Stimulated activated CD8-positive, alpha-beta memory T cell treated with anti-CD3 and anti-CD28 coated beads, Interleukin-12 subunit alpha, Interleukin-12 subunit beta, amount 100 ng/mL, for 4 hours (primary cell): ENCODE results near the gene COL6A5.
"Not testable (repeated sequence)": the region's sequence is repeated elsewhere in the genome, so short reads cannot be mapped to it uniquely, and the experiment has no call there.

ENCODE experiments used
- DNase-seq: peaks from one replicate; pipeline ENCODE4 v3.0.0-alpha.2; 2020; ENCODE audit warnings: low read depth

The COL6A5 gene

GRCh38 chr3:130384476-130385025 is 39.1 kb downstream of the COL6A5 start:
- no peak for DNase-seq

- DNase-seq = no peak
Measured at GRCh38 chr3:130386604-130387263, 41.3 kb downstream of the COL6A5 start.

- no peak for DNase-seq
Measured at GRCh38 chr3:130389743-130390478, 44.4 kb downstream of the COL6A5 start.

- no peak for DNase-seq
Measured at GRCh38 chr3:130392266-130392665, 46.8 kb downstream of the COL6A5 start.

GRCh38 chr3:130393594-130393993 is 48.1 kb downstream of the COL6A5 start:
- no peak for DNase-seq

- no peak for DNase-seq
Measured at GRCh38 chr3:130395331-130395730, 49.9 kb downstream of the COL6A5 start.

- no peak for DNase-seq
Measured at GRCh38 chr3:130395916-130396315, 50.4 kb downstream of the COL6A5 start.

- no peak for DNase-seq
Measured at GRCh38 chr3:130404401-130404800, 58.9 kb downstream of the COL6A5 start.

GRCh38 chr3:130405956-130406355 is 60.5 kb downstream of the COL6A5 start:
- no peak for DNase-seq

GRCh38 chr3:130408253-130408652 is 62.8 kb downstream of the COL6A5 start:
- not testable (repeated sequence) for DNase-seq

- no peak for DNase-seq
Measured at GRCh38 chr3:130411320-130411719, 65.8 kb downstream of the COL6A5 start.

GRCh38 chr3:130412991-130413560 is 67.6 kb downstream of the COL6A5 start:
- DNase-seq = no peak

- no peak for DNase-seq
Measured at GRCh38 chr3:130414457-130414856, 69.0 kb downstream of the COL6A5 start.

- no peak for DNase-seq
Measured at GRCh38 chr3:130420466-130420865, 75.0 kb downstream of the COL6A5 start.

- DNase-seq = no peak
Measured at GRCh38 chr3:130423064-130423463, 77.6 kb downstream of the COL6A5 start.

- DNase-seq = no peak
Measured at GRCh38 chr3:130424837-130425236, 79.4 kb downstream of the COL6A5 start.

- no peak for DNase-seq
Measured at GRCh38 chr3:130425484-130425883, 80.0 kb downstream of the COL6A5 start.

- DNase-seq = no peak
Measured at GRCh38 chr3:130426206-130426605, 80.7 kb downstream of the COL6A5 start.

- no peak for DNase-seq
Measured at GRCh38 chr3:130428871-130429712, 83.6 kb downstream of the COL6A5 start.

- DNase-seq = no peak
Measured at GRCh38 chr3:130429713-130430023, 84.2 kb downstream of the COL6A5 start.

GRCh38 chr3:130430266-130430665 is 84.8 kb downstream of the COL6A5 start:
- no peak for DNase-seq

GRCh38 chr3:130432086-130432485 is 86.6 kb downstream of the COL6A5 start:
- DNase-seq = not testable (repeated sequence)
